Endothelial cell of hepatic sinusoid (primary cell): ENCODE measurements around the gene CYP3A5.

Source experiments
- in situ Hi-C: cut with HindIII; loops from 2 replicates; pipeline ENCODE4 v1.10.0; 2017; ENCODE audit warnings: low sequenced_read_pairs

Gene CYP3A5

DNA sequence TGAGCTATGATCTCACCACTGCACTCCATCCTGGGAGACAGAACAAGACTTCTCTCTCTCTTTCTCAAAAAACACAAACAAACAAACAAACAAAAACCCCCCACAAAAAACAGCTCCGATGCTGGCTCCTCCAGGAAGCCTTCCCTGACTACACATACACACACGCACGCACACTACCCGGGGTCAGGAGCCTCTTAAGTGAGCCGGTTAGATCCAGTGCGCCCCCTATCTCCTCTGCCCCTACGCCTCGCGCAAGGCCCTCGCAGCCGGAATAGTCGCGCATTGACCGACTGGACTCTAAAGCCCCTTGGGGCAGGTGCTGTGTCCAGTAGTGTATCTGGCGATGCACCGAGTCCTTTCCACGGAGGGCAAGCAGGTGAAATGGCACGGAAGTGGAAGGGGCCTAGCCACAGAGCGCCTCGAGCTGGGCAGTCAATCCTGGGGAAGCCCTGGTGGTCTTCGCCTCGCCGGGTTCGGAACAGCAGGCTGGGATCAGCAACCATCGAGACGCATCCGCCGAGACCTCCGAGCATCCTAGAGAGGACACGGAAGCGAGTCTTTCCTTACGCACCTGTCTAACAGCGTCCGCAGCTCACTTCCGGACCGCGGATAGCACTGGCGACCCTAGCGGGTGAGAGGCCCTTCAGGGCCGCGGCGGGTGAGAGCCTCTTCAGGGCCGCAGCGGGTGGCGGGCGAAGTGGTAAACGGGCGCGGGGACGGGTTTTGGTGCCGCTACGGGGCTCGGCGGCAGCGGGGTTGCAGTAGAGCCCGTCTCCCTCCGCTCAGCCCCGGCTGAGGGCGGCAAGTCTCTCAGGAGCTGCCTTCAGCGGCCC, 63.2 kb downstream of the CYP3A5 start, which contains the start of gene ZSCAN25:
Gene ZSCAN25 (plus strand): TSS at position 588 of the 833 bp plus-strand sequence. CDS start 2,661 bp downstream, outside the sequence.
- in situ Hi-C loops = no loop called here

- in situ Hi-C loops = no loop called here
These were observed 63.8 kb downstream of the CYP3A5 start for GRCh38 chr7:99615989-99616358.

- in situ Hi-C loops = no loop called here
These were observed 65.3 kb downstream of the CYP3A5 start for GRCh38 chr7:99614495-99614894.

DNA sequence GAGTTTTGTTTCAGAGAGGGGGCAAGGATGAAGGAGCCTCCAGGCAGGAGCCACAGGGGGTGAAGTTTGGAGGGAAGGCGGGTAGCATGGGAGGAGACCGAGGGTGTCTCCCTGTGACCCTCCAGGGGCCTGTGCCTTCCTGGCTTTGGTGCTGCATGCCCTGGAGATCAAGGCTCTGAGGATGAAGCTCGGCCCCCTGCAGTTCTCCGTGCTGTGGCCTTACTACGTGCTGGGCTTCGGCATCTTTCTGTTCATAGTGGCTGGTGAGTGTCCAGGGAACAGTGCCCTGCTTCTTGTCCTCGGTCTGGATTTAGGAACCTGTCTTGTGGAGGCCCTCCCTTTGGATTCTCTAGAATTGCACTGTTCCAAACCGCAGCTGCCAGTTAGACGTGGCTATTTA, 72.2 kb downstream of the CYP3A5 start:
- in situ Hi-C loops = no loop called here

DNA sequence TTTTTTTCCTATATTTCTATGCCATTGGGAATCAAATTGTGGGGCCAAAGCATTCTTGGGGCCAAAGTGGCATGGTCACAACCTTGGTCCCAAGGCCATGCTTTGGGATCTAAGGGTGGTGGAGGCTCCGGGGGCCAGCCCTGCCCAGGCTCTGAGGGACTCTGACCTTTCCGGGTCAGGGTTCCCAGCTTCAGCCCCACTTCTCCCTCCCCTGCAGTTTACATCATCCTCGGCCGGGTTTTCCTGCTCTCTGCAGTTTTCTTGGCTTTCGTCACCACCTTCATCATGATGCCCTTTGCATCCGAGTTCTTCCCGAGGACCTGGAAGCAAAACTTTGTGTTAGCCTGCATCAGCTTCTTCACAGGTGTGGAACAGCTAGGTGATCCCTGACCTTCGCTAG, 73.3 kb downstream of the CYP3A5 start:
- in situ Hi-C loops = no loop called here

DNA sequence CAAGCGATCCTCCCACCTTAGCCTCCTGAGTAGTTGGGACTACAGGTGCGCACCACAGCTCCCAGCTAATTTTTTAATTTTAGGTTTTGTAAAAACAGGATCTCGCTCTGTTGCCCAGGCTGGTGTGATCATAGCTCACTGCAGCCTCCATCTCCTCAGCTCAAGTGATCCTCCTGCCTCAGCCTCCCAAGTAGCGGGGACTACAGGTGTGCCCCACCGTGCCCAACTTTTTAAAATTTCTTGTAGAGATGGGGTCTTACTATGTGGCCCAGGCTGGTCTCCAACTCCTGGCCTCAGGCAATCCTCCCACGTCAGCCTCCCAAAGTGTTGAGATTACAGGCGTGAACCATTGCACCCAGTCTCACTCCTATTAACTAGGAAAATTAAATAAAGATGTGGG, 74.3 kb downstream of the CYP3A5 start:
- in situ Hi-C loops = no loop called here

DNA sequence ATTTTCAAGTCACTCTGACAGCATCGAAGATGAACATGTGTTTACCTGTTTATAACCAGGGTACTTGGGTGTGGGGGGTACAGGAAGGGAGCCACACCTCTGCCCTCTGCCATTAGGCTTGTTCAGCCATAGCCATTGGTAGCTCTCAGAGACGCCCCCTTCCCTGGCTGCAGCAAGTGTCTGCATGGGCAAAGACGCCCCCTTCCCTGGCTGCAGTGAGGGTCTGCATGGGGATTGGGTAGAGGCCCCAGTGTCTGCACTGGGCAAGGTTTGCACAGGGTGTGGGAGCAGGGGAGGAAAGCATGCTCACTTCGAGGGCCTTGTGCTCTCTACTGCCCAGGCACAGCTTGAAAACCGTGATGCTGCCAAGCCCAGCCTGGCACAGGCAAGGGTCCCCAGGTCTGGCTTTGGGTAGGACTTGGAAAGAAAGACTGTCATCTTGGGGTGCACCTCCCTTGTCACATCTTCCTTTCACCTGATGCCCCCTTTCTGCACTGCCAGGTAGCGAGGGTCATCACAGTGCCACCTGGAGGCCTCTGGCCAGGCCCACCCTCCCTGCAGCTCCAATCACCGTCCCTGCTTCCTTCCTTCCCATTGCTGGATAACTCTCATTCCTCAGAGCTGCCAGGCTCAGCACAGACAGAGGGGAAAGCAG, 78.0 kb downstream of the CYP3A5 start:
- in situ Hi-C loops = no loop called here

GRCh38 chr7:99599836-99600235, 80.0 kb downstream of the CYP3A5 start:
- in situ Hi-C loops = no loop called here
